Astrocyte (in vitro differentiated cells and primary cell): ENCODE data around the gene DTD2.

Source experiments
- EZH2 ChIP-seq: IDR thresholded peaks from 2 replicates; pipeline ENCODE4 v1.6.1; 2012; ENCODE audit warnings: mild to moderate bottlenecking, low read length, inconsistent platforms; ENCODE audit not compliant: insufficient read depth
- TF ChIP-seq, protein P1 (sequence below): IDR thresholded peaks from 2 replicates; pipeline ENCODE4 v1.5.1; 2011; ENCODE audit warnings: low read depth, mild to moderate bottlenecking, inconsistent platforms, low read length, moderate library complexity; ENCODE audit not compliant: insufficient read depth

DNA sequence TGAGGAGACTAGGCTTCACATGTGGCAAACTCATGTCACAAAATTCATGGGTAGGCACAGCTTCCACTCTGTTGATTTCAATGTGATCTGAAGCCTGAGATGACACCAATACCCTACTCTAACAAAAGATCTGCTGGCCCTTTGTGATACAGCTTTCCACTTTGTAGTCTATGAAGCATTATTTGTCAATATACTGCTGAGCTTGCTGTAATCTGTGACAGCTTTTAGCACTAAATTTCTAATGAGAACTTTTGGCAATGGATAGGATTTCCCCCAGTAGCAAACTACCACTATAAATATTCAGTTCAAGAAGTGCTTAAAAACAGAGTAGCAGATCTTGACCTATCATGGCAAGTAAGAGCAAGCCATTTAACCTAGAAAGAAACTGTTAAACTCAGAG is 31.4 kb downstream of the DTD2 start:
- TF ChIP-seq, protein P1, sequence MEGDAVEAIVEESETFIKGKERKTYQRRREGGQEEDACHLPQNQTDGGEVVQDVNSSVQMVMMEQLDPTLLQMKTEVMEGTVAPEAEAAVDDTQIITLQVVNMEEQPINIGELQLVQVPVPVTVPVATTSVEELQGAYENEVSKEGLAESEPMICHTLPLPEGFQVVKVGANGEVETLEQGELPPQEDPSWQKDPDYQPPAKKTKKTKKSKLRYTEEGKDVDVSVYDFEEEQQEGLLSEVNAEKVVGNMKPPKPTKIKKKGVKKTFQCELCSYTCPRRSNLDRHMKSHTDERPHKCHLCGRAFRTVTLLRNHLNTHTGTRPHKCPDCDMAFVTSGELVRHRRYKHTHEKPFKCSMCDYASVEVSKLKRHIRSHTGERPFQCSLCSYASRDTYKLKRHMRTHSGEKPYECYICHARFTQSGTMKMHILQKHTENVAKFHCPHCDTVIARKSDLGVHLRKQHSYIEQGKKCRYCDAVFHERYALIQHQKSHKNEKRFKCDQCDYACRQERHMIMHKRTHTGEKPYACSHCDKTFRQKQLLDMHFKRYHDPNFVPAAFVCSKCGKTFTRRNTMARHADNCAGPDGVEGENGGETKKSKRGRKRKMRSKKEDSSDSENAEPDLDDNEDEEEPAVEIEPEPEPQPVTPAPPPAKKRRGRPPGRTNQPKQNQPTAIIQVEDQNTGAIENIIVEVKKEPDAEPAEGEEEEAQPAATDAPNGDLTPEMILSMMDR, result no peak
- TF ChIP-seq EZH2, result no peak
